WTC11 (cell line): ENCODE measurements around the gene MRPL14.

Source experiments
- FOXJ3 ChIP-seq: sonication (generic); formaldehyde crosslinking; IDR thresholded peaks from 2 replicates; pipeline ENCODE4 v1.9.0; 2021; ENCODE audit warnings: missing genetic modification reagents, mild to moderate bottlenecking, borderline replicate concordance
- MXD4 ChIP-seq: fragments of 250-450 bp; sonication (Bioruptor Pico); IDR thresholded peaks from 2 replicates; pipeline ENCODE4 v1.8.0; 2021; ENCODE audit warnings: mild to moderate bottlenecking, moderate library complexity, borderline replicate concordance
- SMAD4 ChIP-seq: sonication (generic); formaldehyde crosslinking; IDR thresholded peaks from 2 replicates; pipeline ENCODE4 v1.8.0; 2022; ENCODE audit warnings: mild to moderate bottlenecking, missing genetic modification reagents
- TEAD4 ChIP-seq: sonication (generic); formaldehyde crosslinking; IDR thresholded peaks from 2 replicates; pipeline ENCODE4 v1.8.0; 2022; ENCODE audit warnings: mild to moderate bottlenecking, missing genetic modification reagents
- ZBTB21 ChIP-seq: sonication (generic); formaldehyde crosslinking; IDR thresholded peaks from 2 replicates; pipeline ENCODE4 v1.8.1; 2023; ENCODE audit warnings: mild to moderate bottlenecking, missing genetic modification reagents, borderline replicate concordance
- ZNF671 ChIP-seq: fragments of 250-450 bp; sonication (Bioruptor Pico); IDR thresholded peaks from 2 replicates; pipeline ENCODE4 v1.8.0; 2021; ENCODE audit warnings: mild to moderate bottlenecking
- TF ChIP-seq, protein P1 (sequence below): sonication (generic); formaldehyde crosslinking; IDR thresholded peaks from 2 replicates; pipeline ENCODE4 v1.8.0; 2022; ENCODE audit warnings: missing genetic modification reagents
- TF ChIP-seq, protein P2 (sequence below): fragments of 200-600 bp; IDR thresholded peaks from 2 replicates; pipeline ENCODE4 v1.8.0; 2022; ENCODE audit warnings: antibody characterized with exemption
- TF ChIP-seq, protein P3 (sequence below): sonication (generic); formaldehyde crosslinking; IDR thresholded peaks from 2 replicates; pipeline ENCODE4 v1.8.0; 2022; ENCODE audit warnings: mild to moderate bottlenecking, missing genetic modification reagents
- TF ChIP-seq, protein P4 (sequence below): sonication (generic); formaldehyde crosslinking; IDR thresholded peaks from 2 replicates; pipeline ENCODE4 v1.8.1; 2023; ENCODE audit warnings: mild to moderate bottlenecking, missing genetic modification reagents, moderate library complexity
- TF ChIP-seq, protein P5 (sequence below): sonication (generic); formaldehyde crosslinking; IDR thresholded peaks from 2 replicates; pipeline ENCODE4 v1.8.1; 2023; ENCODE audit warnings: mild to moderate bottlenecking, missing genetic modification reagents, borderline replicate concordance

DNA sequence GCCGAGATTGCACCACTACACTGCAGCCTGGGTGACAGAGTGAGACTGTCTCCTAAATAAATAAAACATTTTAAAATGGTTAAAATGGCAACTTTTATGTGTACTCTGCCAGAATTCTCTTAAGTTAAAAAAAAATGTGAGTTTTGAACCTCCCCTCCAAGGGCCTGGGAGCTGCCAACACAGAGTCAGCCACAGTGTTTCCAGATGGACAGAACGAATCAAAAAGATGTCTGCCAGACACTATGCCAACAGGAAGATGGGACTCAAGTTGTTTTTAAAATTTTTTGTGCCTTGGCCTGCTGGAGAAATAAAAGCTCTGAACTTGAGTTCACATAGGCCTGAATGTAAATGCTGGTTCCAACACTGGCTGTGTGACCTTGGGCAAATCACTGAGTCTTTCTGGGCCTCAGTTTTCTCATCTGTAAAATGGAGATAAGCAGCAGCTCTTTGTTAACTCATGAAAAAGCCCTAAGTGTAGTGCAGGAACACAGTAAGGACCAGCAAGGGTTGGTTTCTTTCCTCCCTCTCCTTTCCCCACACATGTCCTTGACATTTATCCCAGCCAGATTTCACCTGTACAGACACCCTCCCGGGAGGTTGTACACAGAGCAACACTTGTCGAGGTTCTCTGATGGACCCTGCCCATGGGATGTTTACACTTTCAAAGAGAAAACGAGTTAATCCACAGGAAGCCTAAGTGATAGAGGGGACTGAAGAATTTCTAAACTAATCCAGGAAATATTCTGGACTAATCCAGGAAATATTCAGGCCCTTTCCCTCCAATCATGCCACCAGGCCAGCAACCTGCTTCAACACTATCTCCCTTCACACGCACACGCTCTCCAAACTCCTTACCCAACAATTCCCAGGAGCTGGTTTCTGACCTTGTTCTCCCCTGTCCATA lies 35.0 kb downstream of the MRPL14 start:
- TF ChIP-seq, protein P1, sequence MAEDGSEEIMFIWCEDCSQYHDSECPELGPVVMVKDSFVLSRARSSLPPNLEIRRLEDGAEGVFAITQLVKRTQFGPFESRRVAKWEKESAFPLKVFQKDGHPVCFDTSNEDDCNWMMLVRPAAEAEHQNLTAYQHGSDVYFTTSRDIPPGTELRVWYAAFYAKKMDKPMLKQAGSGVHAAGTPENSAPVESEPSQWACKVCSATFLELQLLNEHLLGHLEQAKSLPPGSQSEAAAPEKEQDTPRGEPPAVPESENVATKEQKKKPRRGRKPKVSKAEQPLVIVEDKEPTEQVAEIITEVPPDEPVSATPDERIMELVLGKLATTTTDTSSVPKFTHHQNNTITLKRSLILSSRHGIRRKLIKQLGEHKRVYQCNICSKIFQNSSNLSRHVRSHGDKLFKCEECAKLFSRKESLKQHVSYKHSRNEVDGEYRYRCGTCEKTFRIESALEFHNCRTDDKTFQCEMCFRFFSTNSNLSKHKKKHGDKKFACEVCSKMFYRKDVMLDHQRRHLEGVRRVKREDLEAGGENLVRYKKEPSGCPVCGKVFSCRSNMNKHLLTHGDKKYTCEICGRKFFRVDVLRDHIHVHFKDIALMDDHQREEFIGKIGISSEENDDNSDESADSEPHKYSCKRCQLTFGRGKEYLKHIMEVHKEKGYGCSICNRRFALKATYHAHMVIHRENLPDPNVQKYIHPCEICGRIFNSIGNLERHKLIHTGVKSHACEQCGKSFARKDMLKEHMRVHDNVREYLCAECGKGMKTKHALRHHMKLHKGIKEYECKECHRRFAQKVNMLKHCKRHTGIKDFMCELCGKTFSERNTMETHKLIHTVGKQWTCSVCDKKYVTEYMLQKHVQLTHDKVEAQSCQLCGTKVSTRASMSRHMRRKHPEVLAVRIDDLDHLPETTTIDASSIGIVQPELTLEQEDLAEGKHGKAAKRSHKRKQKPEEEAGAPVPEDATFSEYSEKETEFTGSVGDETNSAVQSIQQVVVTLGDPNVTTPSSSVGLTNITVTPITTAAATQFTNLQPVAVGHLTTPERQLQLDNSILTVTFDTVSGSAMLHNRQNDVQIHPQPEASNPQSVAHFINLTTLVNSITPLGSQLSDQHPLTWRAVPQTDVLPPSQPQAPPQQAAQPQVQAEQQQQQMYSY (CRISPR knock-in tag): no peak
- TF ChIP-seq, protein P2, sequence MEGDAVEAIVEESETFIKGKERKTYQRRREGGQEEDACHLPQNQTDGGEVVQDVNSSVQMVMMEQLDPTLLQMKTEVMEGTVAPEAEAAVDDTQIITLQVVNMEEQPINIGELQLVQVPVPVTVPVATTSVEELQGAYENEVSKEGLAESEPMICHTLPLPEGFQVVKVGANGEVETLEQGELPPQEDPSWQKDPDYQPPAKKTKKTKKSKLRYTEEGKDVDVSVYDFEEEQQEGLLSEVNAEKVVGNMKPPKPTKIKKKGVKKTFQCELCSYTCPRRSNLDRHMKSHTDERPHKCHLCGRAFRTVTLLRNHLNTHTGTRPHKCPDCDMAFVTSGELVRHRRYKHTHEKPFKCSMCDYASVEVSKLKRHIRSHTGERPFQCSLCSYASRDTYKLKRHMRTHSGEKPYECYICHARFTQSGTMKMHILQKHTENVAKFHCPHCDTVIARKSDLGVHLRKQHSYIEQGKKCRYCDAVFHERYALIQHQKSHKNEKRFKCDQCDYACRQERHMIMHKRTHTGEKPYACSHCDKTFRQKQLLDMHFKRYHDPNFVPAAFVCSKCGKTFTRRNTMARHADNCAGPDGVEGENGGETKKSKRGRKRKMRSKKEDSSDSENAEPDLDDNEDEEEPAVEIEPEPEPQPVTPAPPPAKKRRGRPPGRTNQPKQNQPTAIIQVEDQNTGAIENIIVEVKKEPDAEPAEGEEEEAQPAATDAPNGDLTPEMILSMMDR: no peak
- TF ChIP-seq TEAD4 (CRISPR knock-in tag) (no peak), FOXJ3 (no peak), ZBTB21 (CRISPR knock-in tag) (no peak), SMAD4 (CRISPR knock-in tag) (no peak), ZNF671 (no peak), MXD4 (CRISPR knock-in tag) (no peak)
- TF ChIP-seq, protein P3, sequence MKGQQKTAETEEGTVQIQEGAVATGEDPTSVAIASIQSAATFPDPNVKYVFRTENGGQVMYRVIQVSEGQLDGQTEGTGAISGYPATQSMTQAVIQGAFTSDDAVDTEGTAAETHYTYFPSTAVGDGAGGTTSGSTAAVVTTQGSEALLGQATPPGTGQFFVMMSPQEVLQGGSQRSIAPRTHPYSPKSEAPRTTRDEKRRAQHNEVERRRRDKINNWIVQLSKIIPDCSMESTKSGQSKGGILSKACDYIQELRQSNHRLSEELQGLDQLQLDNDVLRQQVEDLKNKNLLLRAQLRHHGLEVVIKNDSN: no peak
- TF ChIP-seq, protein P4, sequence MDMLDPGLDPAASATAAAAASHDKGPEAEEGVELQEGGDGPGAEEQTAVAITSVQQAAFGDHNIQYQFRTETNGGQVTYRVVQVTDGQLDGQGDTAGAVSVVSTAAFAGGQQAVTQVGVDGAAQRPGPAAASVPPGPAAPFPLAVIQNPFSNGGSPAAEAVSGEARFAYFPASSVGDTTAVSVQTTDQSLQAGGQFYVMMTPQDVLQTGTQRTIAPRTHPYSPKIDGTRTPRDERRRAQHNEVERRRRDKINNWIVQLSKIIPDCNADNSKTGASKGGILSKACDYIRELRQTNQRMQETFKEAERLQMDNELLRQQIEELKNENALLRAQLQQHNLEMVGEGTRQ (CRISPR knock-in tag): no peak
- TF ChIP-seq, protein P5, sequence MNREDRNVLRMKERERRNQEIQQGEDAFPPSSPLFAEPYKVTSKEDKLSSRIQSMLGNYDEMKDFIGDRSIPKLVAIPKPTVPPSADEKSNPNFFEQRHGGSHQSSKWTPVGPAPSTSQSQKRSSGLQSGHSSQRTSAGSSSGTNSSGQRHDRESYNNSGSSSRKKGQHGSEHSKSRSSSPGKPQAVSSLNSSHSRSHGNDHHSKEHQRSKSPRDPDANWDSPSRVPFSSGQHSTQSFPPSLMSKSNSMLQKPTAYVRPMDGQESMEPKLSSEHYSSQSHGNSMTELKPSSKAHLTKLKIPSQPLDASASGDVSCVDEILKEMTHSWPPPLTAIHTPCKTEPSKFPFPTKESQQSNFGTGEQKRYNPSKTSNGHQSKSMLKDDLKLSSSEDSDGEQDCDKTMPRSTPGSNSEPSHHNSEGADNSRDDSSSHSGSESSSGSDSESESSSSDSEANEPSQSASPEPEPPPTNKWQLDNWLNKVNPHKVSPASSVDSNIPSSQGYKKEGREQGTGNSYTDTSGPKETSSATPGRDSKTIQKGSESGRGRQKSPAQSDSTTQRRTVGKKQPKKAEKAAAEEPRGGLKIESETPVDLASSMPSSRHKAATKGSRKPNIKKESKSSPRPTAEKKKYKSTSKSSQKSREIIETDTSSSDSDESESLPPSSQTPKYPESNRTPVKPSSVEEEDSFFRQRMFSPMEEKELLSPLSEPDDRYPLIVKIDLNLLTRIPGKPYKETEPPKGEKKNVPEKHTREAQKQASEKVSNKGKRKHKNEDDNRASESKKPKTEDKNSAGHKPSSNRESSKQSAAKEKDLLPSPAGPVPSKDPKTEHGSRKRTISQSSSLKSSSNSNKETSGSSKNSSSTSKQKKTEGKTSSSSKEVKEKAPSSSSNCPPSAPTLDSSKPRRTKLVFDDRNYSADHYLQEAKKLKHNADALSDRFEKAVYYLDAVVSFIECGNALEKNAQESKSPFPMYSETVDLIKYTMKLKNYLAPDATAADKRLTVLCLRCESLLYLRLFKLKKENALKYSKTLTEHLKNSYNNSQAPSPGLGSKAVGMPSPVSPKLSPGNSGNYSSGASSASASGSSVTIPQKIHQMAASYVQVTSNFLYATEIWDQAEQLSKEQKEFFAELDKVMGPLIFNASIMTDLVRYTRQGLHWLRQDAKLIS: no peak
